Measurements from ENCODE around the gene TBCD.

DNA sequence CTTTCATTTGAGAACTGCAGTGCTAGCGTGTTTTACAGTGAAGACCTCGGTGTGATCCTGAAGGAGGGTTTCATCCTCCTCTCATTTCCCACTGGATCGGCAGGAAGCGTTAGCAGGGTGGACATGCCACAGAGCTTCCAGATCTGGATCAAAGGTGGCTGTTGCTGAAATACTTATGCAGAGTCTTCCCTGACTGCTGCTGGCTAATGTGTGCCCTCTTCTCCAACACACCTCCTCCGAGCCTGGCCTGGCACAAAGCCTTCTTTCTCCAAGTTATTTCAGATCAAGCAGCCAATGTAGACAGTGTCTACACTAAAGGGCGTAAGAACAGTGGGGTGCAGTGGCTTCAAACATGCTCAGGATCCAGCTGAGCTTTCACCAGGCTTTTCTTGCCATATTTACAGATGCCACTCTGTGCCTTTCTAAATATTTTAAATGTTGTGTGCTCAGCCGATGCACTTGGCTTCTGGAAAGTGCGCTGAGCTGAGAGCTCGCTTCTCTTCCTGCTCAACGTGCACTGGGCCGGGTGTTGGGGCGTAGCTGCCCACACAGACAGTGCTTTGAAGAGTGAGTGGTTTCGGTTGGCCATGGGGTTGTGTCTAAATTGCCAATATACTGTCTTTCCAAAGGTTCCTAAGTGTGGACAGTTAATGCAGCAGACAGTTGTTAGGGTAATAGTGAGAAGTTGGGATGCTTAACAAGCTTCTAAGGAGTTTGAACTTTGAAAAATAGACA, 85.9 kb downstream of the TBCD start:
- TF ChIP-seq, protein P1, sequence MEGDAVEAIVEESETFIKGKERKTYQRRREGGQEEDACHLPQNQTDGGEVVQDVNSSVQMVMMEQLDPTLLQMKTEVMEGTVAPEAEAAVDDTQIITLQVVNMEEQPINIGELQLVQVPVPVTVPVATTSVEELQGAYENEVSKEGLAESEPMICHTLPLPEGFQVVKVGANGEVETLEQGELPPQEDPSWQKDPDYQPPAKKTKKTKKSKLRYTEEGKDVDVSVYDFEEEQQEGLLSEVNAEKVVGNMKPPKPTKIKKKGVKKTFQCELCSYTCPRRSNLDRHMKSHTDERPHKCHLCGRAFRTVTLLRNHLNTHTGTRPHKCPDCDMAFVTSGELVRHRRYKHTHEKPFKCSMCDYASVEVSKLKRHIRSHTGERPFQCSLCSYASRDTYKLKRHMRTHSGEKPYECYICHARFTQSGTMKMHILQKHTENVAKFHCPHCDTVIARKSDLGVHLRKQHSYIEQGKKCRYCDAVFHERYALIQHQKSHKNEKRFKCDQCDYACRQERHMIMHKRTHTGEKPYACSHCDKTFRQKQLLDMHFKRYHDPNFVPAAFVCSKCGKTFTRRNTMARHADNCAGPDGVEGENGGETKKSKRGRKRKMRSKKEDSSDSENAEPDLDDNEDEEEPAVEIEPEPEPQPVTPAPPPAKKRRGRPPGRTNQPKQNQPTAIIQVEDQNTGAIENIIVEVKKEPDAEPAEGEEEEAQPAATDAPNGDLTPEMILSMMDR (IDR thresholded peaks at IDR 0.05; ENCODE audit: low read depth, low read length), result no peak
- TF ChIP-seq EZH2phosphoT487 (IDR thresholded peaks at IDR 0.05; ENCODE audit: low read depth), result no peak

Measured in OCI-LY3 (cell line).